Endothelial cell of hepatic sinusoid (primary cell): Measurements from ENCODE around the gene AP3B1.

Experiments used
- in situ Hi-C: cut with HindIII; loops from 2 replicates; pipeline ENCODE4 v1.10.0; 2017; ENCODE audit warnings: low sequenced_read_pairs

AP3B1 gene

GRCh38 chr5:78009937-78010527 is 284.5 kb downstream of the AP3B1 start:
- in situ Hi-C loops, result no loop called here

- in situ Hi-C loops, result no loop called here
These were observed 286.0 kb downstream of the AP3B1 start for GRCh38 chr5:78008356-78008967.

GRCh38 chr5:78007233-78007632 is 287.3 kb downstream of the AP3B1 start:
- in situ Hi-C loops, result no loop called here

- in situ Hi-C loops, result no loop called here
These were observed 288.0 kb downstream of the AP3B1 start for GRCh38 chr5:78006449-78006848.

GRCh38 chr5:78005021-78005785 is 289.3 kb downstream of the AP3B1 start:
- in situ Hi-C loops, result no loop called here

GRCh38 chr5:78004559-78004958 is 289.9 kb downstream of the AP3B1 start:
- in situ Hi-C loops, result no loop called here

GRCh38 chr5:78003919-78004318 is 290.6 kb downstream of the AP3B1 start:
- in situ Hi-C loops, result no loop called here

- in situ Hi-C loops, result no loop called here
These were observed 291.0 kb downstream of the AP3B1 start for GRCh38 chr5:78003450-78003849.

- in situ Hi-C loops, result no loop called here
These were observed 291.8 kb downstream of the AP3B1 start for GRCh38 chr5:78002690-78003089.

GRCh38 chr5:78001197-78001596 is 293.3 kb downstream of the AP3B1 start:
- in situ Hi-C loops, result no loop called here

- in situ Hi-C loops, result no loop called here
These were observed 294.3 kb downstream of the AP3B1 start for GRCh38 chr5:78000191-78000590.

GRCh38 chr5:77999399-77999798 is 295.1 kb downstream of the AP3B1 start:
- in situ Hi-C loops, result no loop called here

- in situ Hi-C loops, result no loop called here
These were observed 297.6 kb downstream of the AP3B1 start for GRCh38 chr5:77996943-77997342.

- in situ Hi-C loops, result no loop called here
These were observed 298.6 kb downstream of the AP3B1 start for GRCh38 chr5:77995793-77996409.

GRCh38 chr5:77994943-77995342 is 299.6 kb downstream of the AP3B1 start:
- in situ Hi-C loops, result no loop called here

GRCh38 chr5:77993855-77994318 is 300.6 kb downstream of the AP3B1 start:
- in situ Hi-C loops, result no loop called here

GRCh38 chr5:77993141-77993854 is 301.2 kb downstream of the AP3B1 start:
- in situ Hi-C loops, result no loop called here

GRCh38 chr5:77991084-77991483 is 303.4 kb downstream of the AP3B1 start:
- in situ Hi-C loops, result no loop called here

GRCh38 chr5:77990020-77990419 is 304.5 kb downstream of the AP3B1 start:
- in situ Hi-C loops, result no loop called here

GRCh38 chr5:77987988-77988387 is 306.5 kb downstream of the AP3B1 start:
- in situ Hi-C loops, result no loop called here

- in situ Hi-C loops, result no loop called here
These were observed 307.2 kb downstream of the AP3B1 start for GRCh38 chr5:77987331-77987730.
